Thyroid gland (tissue), 4 donors: ENCODE data around the gene ZNF385C. TPM values are rescaled to one million over a fixed set of nuclear protein-coding genes. Genes with fewer than 3 reads are reported as not detected.

Source experiments
- DNase-seq, 2 donors: peaks; one replicate each; pipeline ENCODE4 v3.0.0-alpha.2; 2019
- H3K27ac ChIP-seq, 3 donors: fragments of 200-600 bp; sonication (generic); 1 replicate in 2 of 3; 2 replicates in 1 of 3; pipeline ENCODE4 v1.5.1; 2016 to 2019; ENCODE audit warnings: mild to moderate bottlenecking in 1 of 3, moderate library complexity in 1 of 3
- H3K27me3 ChIP-seq: fragments of 200-600 bp; sonication (generic); one replicate; pipeline ENCODE4 v1.5.1; 2019
- H3K36me3 ChIP-seq, 2 donors: fragments of 200-600 bp; sonication (generic); one replicate each; pipeline ENCODE4 v1.5.1; 2016 to 2019
- H3K4me1 ChIP-seq, 2 donors: fragments of 200-600 bp; sonication (generic); one replicate each; pipeline ENCODE4 v1.5.1; 2017 to 2019
- H3K4me3 ChIP-seq, 3 donors: fragments of 200-600 bp; sonication (generic); replicated peaks in 1 of 3; 1 replicate in 2 of 3; 2 replicates in 1 of 3; pipeline ENCODE4 v1.5.1; 2016; ENCODE audit warnings: mild to moderate bottlenecking in 1 of 3
- H3K9me3 ChIP-seq: fragments of 200-600 bp; sonication (generic); one replicate; pipeline ENCODE4 v1.5.1; 2017
- POLR2A ChIP-seq, 2 donors: fragments of 450-650 bp; IDR thresholded peaks; one replicate each; pipeline ENCODE4 v1.6.1; 2017; ENCODE audit warnings: antibody characterized with exemption in 2 of 2, mild to moderate bottlenecking in 2 of 2, moderate library complexity in 1 of 2
- WGBS, 2 donors: methylation state at CpG; one replicate each; pipeline ENCODE4 v1.1.5; 2017; 5-methylcytosine and 5-hydroxymethylcytosine counted together
- intact Hi-C: fragments of 100-400 bp; cut with DNase I; formaldehyde crosslinking; loops from one replicate; pipeline ENCODE4 v1.15.1; 2023
- total RNA-seq, 4 donors: library from RNA; depleted of rRNA; stranded (reverse); fragments of >200 nt; gene quantifications; one replicate each; pipeline ENCODE4 v1.2.3, GENCODE V29; 2016
- TF ChIP-seq, protein P1 (sequence below), 6 experiments: fragments of 200-600 bp in 3 of 6; fragments of 450-650 bp in 3 of 6; sonication (generic) in 3 of 6; IDR thresholded peaks; one replicate each; pipeline ENCODE4 v1.5.1; 2016 to 2019; ENCODE audit warnings: antibody characterized with exemption in 6 of 6, mild to moderate bottlenecking in 2 of 6, inconsistent platforms in 1 of 6, moderate library complexity in 1 of 6

The ZNF385C gene
- total RNA-seq, 4 donors from 2014 or later, result 0.22 to 0.54 TPM; not detected in 2

DNA sequence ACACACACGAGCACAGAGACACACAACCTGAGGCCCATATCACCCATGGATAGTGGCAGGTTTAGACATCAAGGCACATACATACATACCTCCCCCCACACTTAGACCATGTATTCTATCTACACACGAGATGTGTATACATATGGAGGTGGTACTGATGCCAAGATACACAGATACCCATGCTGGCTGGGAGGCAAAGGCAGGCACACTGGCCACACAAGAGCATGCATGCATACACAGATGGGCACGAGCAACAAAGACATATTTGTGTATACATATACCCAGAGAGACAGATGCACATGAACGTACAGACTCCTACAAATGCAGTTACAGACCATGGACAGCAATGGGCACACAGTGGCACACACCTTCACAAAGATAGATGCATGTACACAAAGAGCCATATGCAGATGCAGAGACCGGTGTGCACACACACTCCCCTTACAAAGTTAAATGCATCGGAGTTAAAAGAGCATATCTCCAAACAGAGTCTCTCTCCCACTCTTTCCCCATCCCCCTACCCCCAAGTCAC is 45.9 kb downstream of the ZNF385C start:
- H3K27me3 ChIP-seq, result no peaks in the 10 kb centered on the region

DNA sequence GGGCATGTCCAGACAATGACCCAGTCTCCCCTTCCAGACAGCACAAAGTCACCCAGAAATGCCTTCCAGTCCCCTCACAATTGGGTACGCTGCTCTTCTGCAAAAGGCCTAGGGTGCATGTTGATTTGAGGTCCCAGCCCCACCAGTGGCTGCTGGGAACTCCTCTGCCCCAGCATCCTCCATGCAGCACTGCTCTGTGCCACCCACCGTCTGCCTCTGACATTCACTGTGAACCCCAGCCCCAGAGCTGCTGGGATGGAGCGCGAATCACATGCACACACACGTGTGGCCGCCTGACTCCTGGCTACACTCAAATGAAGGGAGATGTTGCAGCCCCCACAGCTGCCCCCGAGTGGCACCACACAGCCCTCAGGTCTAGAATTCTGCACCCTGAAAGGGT is 46.6 kb downstream of the ZNF385C start:
- Histone ChIP-seq H3K4me3 (no peak overlapping the region), H3K27ac (no peak overlapping the region), H3K27me3 (no peaks in the 10 kb centered on the region), H3K9me3 (no peaks in the 10 kb centered on the region), H3K36me3 (no peaks in the 10 kb centered on the region), H3K4me1 (peaks cover 4 to 11% of the 10 kb centered on the region in 2 donors)
- 90 to 93% methylated on average over 7 of the region's 7 CpGs for WGBS, 2 donors
- intact Hi-C loops, result no loop called here
- DNase-seq, result no peak
- TF ChIP-seq, protein P1, sequence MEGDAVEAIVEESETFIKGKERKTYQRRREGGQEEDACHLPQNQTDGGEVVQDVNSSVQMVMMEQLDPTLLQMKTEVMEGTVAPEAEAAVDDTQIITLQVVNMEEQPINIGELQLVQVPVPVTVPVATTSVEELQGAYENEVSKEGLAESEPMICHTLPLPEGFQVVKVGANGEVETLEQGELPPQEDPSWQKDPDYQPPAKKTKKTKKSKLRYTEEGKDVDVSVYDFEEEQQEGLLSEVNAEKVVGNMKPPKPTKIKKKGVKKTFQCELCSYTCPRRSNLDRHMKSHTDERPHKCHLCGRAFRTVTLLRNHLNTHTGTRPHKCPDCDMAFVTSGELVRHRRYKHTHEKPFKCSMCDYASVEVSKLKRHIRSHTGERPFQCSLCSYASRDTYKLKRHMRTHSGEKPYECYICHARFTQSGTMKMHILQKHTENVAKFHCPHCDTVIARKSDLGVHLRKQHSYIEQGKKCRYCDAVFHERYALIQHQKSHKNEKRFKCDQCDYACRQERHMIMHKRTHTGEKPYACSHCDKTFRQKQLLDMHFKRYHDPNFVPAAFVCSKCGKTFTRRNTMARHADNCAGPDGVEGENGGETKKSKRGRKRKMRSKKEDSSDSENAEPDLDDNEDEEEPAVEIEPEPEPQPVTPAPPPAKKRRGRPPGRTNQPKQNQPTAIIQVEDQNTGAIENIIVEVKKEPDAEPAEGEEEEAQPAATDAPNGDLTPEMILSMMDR (IDR thresholded peaks at IDR 0.05), result no peak
- TF ChIP-seq POLR2A (IDR thresholded peaks at IDR 0.05), result no peak

More for the DNA sequence above, 45.9 kb downstream of the ZNF385C start:
- no peaks in the 10 kb centered on the region for H3K9me3 ChIP-seq
- DNase-seq, result no peak
- intact Hi-C loops, result no loop called here
- H3K4me3 ChIP-seq, result no peak overlapping the region
- no peak overlapping the region for H3K27ac ChIP-seq
- peaks cover 4 to 11% of the 10 kb centered on the region in 2 donors for H3K4me1 ChIP-seq
- H3K36me3 ChIP-seq, result no peaks in the 10 kb centered on the region
- 84 to 85% methylated on average over 6 of the region's 6 CpGs for WGBS, 2 donors
- TF ChIP-seq POLR2A (IDR thresholded peaks at IDR 0.05), result no peak
- TF ChIP-seq, protein P1 (IDR thresholded peaks at IDR 0.05), result no peak

DNA sequence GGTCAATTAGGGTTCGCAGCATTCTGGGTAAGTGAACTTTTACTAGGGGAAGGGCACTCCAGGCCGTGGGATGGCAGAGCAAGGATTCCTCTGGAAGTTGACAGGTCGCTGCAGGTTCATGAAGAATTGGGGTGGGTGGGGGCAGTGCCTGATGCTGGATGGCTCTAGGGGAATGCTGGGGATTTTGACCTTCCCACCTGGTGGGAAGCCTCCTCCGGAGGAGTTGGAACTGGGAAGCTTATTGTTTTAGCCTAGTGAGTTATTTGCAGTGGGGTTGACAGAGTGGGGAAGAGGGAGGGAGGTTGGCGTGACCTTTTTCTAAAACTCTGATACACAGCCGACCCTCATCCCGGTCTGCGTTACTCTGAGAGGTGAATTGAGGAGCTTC is 47.3 kb downstream of the ZNF385C start:
- H3K27me3 ChIP-seq, result no peaks in the 10 kb centered on the region
- TF ChIP-seq POLR2A (IDR thresholded peaks at IDR 0.05), result no peak
- TF ChIP-seq, protein P1 (IDR thresholded peaks at IDR 0.05), result no peak
- WGBS, 2 donors, result 44 to 46% methylated on average over 8 of the region's 8 CpGs
- H3K4me1 ChIP-seq, result peaks cover 4 to 11% of the 10 kb centered on the region in 2 donors
- intact Hi-C loops, result no loop called here
- peak overlapping the region in 2 of 3 donors; percentile 27 to 65 for H3K4me3 ChIP-seq
- H3K9me3 ChIP-seq, result no peaks in the 10 kb centered on the region
- H3K36me3 ChIP-seq, result no peaks in the 10 kb centered on the region
- H3K27ac ChIP-seq, result no peak overlapping the region
- no peak for DNase-seq

DNA sequence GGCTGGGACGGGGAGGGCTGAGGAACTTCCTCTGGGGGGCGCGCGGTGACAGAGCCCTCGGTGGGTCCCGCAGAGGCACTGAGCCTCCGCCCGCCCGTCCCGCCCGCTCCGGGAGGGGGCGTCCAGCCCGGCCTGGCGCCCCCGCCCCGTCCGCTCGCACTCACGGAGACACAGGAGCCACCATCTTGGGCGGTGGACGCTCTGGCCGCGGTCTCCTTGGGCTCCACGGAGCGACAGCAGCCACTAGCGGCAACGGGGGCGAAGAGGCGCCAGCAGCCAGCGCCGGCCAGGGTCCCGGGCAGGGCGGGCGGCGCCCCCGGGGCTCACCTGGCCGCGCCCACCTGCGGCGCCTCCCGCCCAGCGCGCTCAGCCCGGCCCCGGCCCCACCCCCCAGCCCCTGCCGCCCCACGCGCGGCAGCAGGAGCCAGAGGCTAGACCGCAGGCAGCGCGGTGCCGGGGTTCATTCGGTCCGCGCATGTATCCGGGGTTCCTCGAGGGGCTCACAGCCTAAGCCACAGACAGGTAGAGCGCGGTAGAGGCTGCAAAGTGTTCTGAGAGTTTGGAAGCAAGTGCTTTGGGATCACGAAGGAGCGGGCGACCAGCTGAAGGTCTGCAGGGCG is 47.8 kb downstream of the ZNF385C start, which contains the start of gene C17orf113:
TSS of gene C17orf113 (minus strand) at position 209 of the 620 bp plus-strand sequence. CDS start 7,225 bp downstream, outside the sequence.
- intact Hi-C loops, result no loop called here
- TF ChIP-seq, protein P1 (IDR thresholded peaks at IDR 0.05), result peak in 3 of 6 experiments; percentile 17 to 60 (median 37)
- TF ChIP-seq POLR2A (IDR thresholded peaks at IDR 0.05), result peak in 1 of 2 donors; percentile 52
- no peaks in the 10 kb centered on the region for H3K36me3 ChIP-seq
- peak; percentile 74 to 78 for DNase-seq
- H3K4me3 ChIP-seq, result peak within 1 kb of the TSS; percentile 26 to 65 (median 61)
- H3K4me1 ChIP-seq, result peaks cover 4 to 11% of the 10 kb centered on the region in 2 donors
- H3K27ac ChIP-seq, result peak within 1 kb of the TSS; percentile 21 to 70 (median 67)
- no peaks in the 10 kb centered on the region for H3K27me3 ChIP-seq
- 0 to 4% methylated on average over 2 to 20 of the region's 65 CpGs for WGBS, 2 donors
- no peaks in the 10 kb centered on the region for H3K9me3 ChIP-seq

DNA sequence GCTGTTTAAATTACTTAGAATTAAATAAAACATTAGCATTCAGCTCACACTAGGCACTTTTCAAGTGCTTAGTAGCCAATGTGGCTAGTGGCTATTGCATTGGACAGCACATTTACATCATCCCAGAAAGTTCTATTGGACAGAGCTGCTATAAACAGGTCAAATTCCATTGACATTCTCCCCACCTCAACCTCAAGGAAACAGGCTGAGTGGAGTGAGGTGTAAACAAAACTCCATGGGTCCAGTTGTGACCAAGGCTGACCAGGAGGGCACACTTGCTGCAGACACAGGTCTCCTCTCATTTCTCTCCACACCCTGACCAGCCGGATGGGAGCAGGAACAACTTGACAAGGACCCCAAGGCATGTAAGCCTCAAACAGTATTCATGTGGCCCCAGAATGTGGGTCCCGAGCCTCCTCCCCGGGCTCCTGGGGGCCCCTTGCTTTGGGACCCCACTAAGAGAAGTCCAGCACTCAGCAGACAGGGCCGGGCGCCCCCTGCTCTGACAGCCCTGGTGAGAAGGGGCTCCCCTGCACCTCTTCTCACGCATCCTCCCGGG is 48.4 kb downstream of the ZNF385C start:
- H3K9me3 ChIP-seq, result no peaks in the 10 kb centered on the region
- intact Hi-C loops, result no loop called here
- peak; percentile 7 to 16 for DNase-seq
- H3K4me1 ChIP-seq, result peaks cover 4 to 11% of the 10 kb centered on the region in 2 donors
- WGBS, 2 donors, result 0% methylated on average over 3 to 5 of the region's 7 CpGs
- no peaks in the 10 kb centered on the region for H3K36me3 ChIP-seq
- TF ChIP-seq, protein P1 (IDR thresholded peaks at IDR 0.05), result no peak
- TF ChIP-seq POLR2A (IDR thresholded peaks at IDR 0.05), result no peak
- H3K4me3 ChIP-seq, result peak overlapping the region; percentile 26 to 65 (median 61)
- H3K27me3 ChIP-seq, result no peaks in the 10 kb centered on the region
- peak overlapping the region; percentile 21 to 70 (median 67) for H3K27ac ChIP-seq
